Ovary (tissue), 3 donors: ENCODE results near the gene CLK1.

Experiments
- CTCF ChIP-seq, 3 donors: fragments of 450-650 bp in 2 of 3; fragments of 200-600 bp in 1 of 3; IDR thresholded peaks; one replicate each; pipeline versions ENCODE4 v1.5.1 to v1.8.0; 2016 to 2022; ENCODE audit warnings: antibody characterized with exemption in 3 of 3, mild to moderate bottlenecking in 1 of 3
- POLR2A ChIP-seq: fragments of 450-650 bp; IDR thresholded peaks from one replicate; pipeline ENCODE4 v1.6.1; 2017; ENCODE audit warnings: antibody characterized with exemption, mild to moderate bottlenecking, moderate library complexity
- donor health status: DM: no; HTN: no; CAD: no.

- TF ChIP-seq CTCF (IDR thresholded peaks at IDR 0.05), result no peak
- no peak for TF ChIP-seq POLR2A
These were observed 35.7 kb downstream of the CLK1 start for GRCh38 chr2:200828572-200829257.
